Measurements from ENCODE around the gene INVS. TPM values are rescaled to one million over a fixed set of nuclear protein-coding genes. Genes with fewer than 3 reads are reported as not detected.

Gene INVS
- total and polyA plus RNA-seq, 2 of the 13 experiments (the other 11 are each of a cell fraction or from before 2014, with no cell fraction given): 11.3 to 16.3 TPM

DNA sequence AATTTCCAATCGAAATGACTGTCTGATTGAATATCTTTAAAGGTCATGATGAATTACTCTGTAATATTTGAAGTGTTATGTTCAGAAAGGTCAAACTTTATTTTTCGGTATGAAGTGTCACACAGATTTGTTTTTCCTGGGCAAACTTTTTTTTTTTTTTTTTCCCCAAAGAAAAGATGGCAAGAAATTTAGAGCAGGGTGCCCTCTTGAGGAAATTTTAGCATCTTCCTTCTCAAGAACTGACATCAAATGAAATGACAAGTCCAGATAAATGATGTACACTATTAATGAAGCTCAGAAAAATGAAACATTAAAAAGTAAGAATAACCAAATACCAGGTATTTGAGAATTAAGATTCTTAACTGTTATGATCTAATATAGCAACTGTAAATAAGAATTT, 123.6 kb downstream of the INVS start:
- POLR2A ChIA-PET: no interaction called here
- ATAC-seq (no peak), DNase-seq (ENCODE audit: low spot score) (no peak), FAIRE-seq (peak; percentile 8)
- Histone ChIP-seq H4K20me1 (ENCODE audit: insufficient read depth, low read length) (no peaks in the 10 kb centered on the region), H3K4me1 (ENCODE audit: insufficient read depth, low read length) (peaks cover 8% of the 10 kb centered on the region; the same call in 1 of the 2 replicates), H3K9me3 (ENCODE audit: low read length) (no peaks in the 10 kb centered on the region), H3K36me3 (replicated peaks in 1 of 2; ENCODE audit: control insufficient read depth in 1 of 2, insufficient read depth in 2 of 2, low read length in 2 of 2) (peaks cover 0 to 9% of the 10 kb centered on the region in 2 experiments; a peak in 3 of 5 replicates), H3K27me3 (ENCODE audit: control insufficient read depth in 1 of 2, insufficient read depth in 2 of 2, low read length in 2 of 2) (no peaks in the 10 kb centered on the region), H3K4me2 (ENCODE audit: low read depth, low read length) (no peak overlapping the region), H3K27ac (ENCODE audit: extremely low read length, insufficient read depth, low read length) (no peak overlapping the region), H3K9ac (ENCODE audit: insufficient read depth, low read depth, low read length) (no peak overlapping the region), H3K79me2 (ENCODE audit: insufficient read depth, low read length) (no peaks in the 10 kb centered on the region), H3K4me3 (replicated peaks in 1 of 3; ENCODE audit: insufficient read depth in 1 of 3, low read depth in 2 of 3, low read length in 3 of 3) (no peak overlapping the region), H2AFZ (ENCODE audit: low read length) (no peak overlapping the region)
- WGBS (ENCODE audit: low lambda C conversion rate): 53% methylated on average over 2 of the region's 2 CpGs
- in situ Hi-C loops (cut with HindIII; ENCODE audit: extremely low pct_ligation_motif_present, low pct_unique_long_range_greater_than_20kb): no loop called here
- intact Hi-C loops (cut with micrococcal nuclease; ENCODE audit: unreplicated experiment): loop anchor here (2.0 kb wide), 1 partner anchor 194 kb away; no protein-coding TSS in a partner anchor
- TF ChIP-seq STAG1 (CRISPR knock-in tag; IDR thresholded peaks at IDR 0.05): 0 out of 2 replicates have a peak, but pooled peaks have one; percentile 19
- TF ChIP-seq RNF2 (conservative IDR thresholded peaks at IDR 0.05; ENCODE audit: low read depth): no peak
- BruUV-seq (replicated peaks): no TSS peak
- CTCF ChIA-PET (ENCODE audit: low intra/inter-chr PET ratio, low total read pairs): no interaction called here

DNA sequence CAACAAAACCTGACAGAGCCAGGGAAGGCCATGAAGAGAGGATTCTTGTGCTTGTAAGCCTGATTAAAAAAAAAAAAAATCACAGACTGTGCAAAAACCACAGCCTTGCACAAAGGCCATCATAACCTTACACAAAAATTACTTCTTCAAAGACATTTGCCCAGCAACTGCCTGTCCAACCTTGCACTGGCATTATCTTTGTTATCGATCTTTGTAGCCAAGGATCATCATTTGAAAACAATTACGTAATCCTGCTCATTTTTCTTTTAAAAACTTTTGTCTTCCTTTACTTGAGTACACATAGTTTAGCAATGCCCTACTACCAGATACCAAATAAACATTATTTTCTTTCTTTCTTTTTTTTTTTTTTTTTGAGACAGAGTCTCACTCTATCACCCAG, 128.6 kb downstream of the INVS start:
- DNase-seq (ENCODE audit: low spot score) (no peak), ATAC-seq (no peak), FAIRE-seq (no peak)
- WGBS (ENCODE audit: low lambda C conversion rate): 90% methylated on average over 2 of the region's 2 CpGs
- Histone ChIP-seq H3K36me3 (replicated peaks in 1 of 2; ENCODE audit: control insufficient read depth in 1 of 2, insufficient read depth in 2 of 2, low read length in 2 of 2) (peaks cover 0 to 14% of the 10 kb centered on the region in 2 experiments; a peak in 3 of 5 replicates), H3K79me2 (ENCODE audit: insufficient read depth, low read length) (no peaks in the 10 kb centered on the region), H3K27me3 (ENCODE audit: control insufficient read depth in 1 of 2, insufficient read depth in 2 of 2, low read length in 2 of 2) (no peaks in the 10 kb centered on the region), H4K20me1 (ENCODE audit: insufficient read depth, low read length) (no peaks in the 10 kb centered on the region; the same call in 1 of the 2 replicates), H3K27ac (ENCODE audit: extremely low read length, insufficient read depth, low read length) (no peak overlapping the region), H3K4me1 (ENCODE audit: insufficient read depth, low read length) (no peaks in the 10 kb centered on the region; the same call in 1 of the 2 replicates), H2AFZ (ENCODE audit: low read length) (no peak overlapping the region), H3K4me3 (replicated peaks in 1 of 3; ENCODE audit: insufficient read depth in 1 of 3, low read depth in 2 of 3, low read length in 3 of 3) (no peak overlapping the region), H3K9ac (ENCODE audit: insufficient read depth, low read depth, low read length) (no peak overlapping the region), H3K4me2 (ENCODE audit: low read depth, low read length) (no peak overlapping the region), H3K9me3 (ENCODE audit: low read length) (no peaks in the 10 kb centered on the region)
- in situ Hi-C loops (cut with HindIII; ENCODE audit: extremely low pct_ligation_motif_present, low pct_unique_long_range_greater_than_20kb): no loop called here
- BruUV-seq (replicated peaks): no TSS peak
- intact Hi-C loops (cut with micrococcal nuclease; ENCODE audit: unreplicated experiment): no loop called here
- TF ChIP-seq CEBPB (IDR thresholded peaks at IDR 0.05; ENCODE audit: borderline replicate concordance, low read depth, low read length): 0 out of 2 replicates have a peak, but pooled peaks have one; percentile 24
- TF ChIP-seq, protein P1, sequence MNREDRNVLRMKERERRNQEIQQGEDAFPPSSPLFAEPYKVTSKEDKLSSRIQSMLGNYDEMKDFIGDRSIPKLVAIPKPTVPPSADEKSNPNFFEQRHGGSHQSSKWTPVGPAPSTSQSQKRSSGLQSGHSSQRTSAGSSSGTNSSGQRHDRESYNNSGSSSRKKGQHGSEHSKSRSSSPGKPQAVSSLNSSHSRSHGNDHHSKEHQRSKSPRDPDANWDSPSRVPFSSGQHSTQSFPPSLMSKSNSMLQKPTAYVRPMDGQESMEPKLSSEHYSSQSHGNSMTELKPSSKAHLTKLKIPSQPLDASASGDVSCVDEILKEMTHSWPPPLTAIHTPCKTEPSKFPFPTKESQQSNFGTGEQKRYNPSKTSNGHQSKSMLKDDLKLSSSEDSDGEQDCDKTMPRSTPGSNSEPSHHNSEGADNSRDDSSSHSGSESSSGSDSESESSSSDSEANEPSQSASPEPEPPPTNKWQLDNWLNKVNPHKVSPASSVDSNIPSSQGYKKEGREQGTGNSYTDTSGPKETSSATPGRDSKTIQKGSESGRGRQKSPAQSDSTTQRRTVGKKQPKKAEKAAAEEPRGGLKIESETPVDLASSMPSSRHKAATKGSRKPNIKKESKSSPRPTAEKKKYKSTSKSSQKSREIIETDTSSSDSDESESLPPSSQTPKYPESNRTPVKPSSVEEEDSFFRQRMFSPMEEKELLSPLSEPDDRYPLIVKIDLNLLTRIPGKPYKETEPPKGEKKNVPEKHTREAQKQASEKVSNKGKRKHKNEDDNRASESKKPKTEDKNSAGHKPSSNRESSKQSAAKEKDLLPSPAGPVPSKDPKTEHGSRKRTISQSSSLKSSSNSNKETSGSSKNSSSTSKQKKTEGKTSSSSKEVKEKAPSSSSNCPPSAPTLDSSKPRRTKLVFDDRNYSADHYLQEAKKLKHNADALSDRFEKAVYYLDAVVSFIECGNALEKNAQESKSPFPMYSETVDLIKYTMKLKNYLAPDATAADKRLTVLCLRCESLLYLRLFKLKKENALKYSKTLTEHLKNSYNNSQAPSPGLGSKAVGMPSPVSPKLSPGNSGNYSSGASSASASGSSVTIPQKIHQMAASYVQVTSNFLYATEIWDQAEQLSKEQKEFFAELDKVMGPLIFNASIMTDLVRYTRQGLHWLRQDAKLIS (CRISPR knock-in tag; IDR thresholded peaks at IDR 0.05): no peak
- CTCF ChIA-PET (ENCODE audit: low intra/inter-chr PET ratio, low total read pairs): no interaction called here
- POLR2A ChIA-PET: no interaction called here

Data from HepG2 (cell line).